NCI-H2107 treated with DMSO at 0.1 percent for 48 hours (cell line): Measurements from ENCODE around the gene SELPLG.
A peak's percentile ranks its signal among the peaks of the same experiment; 100 is the strongest.

Experiments used
- DNase-seq: peaks from one replicate; lab custom pipeline; 2025; ENCODE audit not compliant: unreplicated experiment; lab: John Stamatoyannopoulos, UW

Gene SELPLG

GRCh38 chr12:108605690-108606406 lies 27.8 kb downstream of the SELPLG start:
- no peak for DNase-seq

- no peak for DNase-seq
Measured at GRCh38 chr12:108605000-108605689, 28.5 kb downstream of the SELPLG start.

- DNase-seq = peak; percentile 52
Measured at GRCh38 chr12:108604208-108604941, 29.3 kb downstream of the SELPLG start.

GRCh38 chr12:108603743-108604142 lies 30.0 kb downstream of the SELPLG start:
- DNase-seq = no peak

GRCh38 chr12:108602976-108603704 lies 30.6 kb downstream of the SELPLG start:
- no peak for DNase-seq

- no peak for DNase-seq
Measured at GRCh38 chr12:108602209-108602705, 31.4 kb downstream of the SELPLG start.

- DNase-seq = no peak
Measured at GRCh38 chr12:108600702-108601007, 33.0 kb downstream of the SELPLG start.

- DNase-seq = no peak
Measured at GRCh38 chr12:108599948-108600701, 33.6 kb downstream of the SELPLG start.

- DNase-seq = no peak
Measured at GRCh38 chr12:108599541-108599940, 34.2 kb downstream of the SELPLG start.

- DNase-seq = no peak
Measured at GRCh38 chr12:108598553-108599250, 35.0 kb downstream of the SELPLG start.

GRCh38 chr12:108597559-108598471 lies 35.9 kb downstream of the SELPLG start, which contains the start of gene TMEM119:
TMEM119 (minus strand) TSS chr12:108598084; CDS start chr12:108592383, 5,701 bp downstream.
- DNase-seq = no peak

GRCh38 chr12:108596854-108597558 lies 36.7 kb downstream of the SELPLG start:
- DNase-seq = no peak

GRCh38 chr12:108595711-108596647 lies 37.7 kb downstream of the SELPLG start:
- DNase-seq = no peak

GRCh38 chr12:108594960-108595710 lies 38.6 kb downstream of the SELPLG start:
- DNase-seq = no peak

- DNase-seq = no peak
Measured at GRCh38 chr12:108594323-108594903, 39.3 kb downstream of the SELPLG start.
